CD4-positive, alpha-beta memory T cell (primary cell): Measurements from ENCODE around the gene TGFB2. TPM values are rescaled to one million over a fixed set of nuclear protein-coding genes. Genes with fewer than 3 reads are reported as not detected.
A peak's percentile ranks its signal among the peaks of the same experiment; 100 is the strongest.

ENCODE experiments used
- CTCF ChIA-PET: fragments of 350-600 bp; sonication (Branson Sonifier 250); formaldehyde crosslinking; loops from one replicate; lab custom pipeline; 2021; ENCODE audit warnings: inconsistent platforms; ENCODE audit not compliant: partially characterized antibody; lab: Charles Lee
- POLR2A ChIA-PET: fragments of 350-600 bp; sonication (Branson Sonifier 250); formaldehyde crosslinking; loops from one replicate; lab custom pipeline; 2021; ENCODE audit not compliant: partially characterized antibody; lab: Charles Lee
- DNase-seq, 5 donors: peaks; one replicate each; pipeline versions ENCODE4 v3.0.0 to v3.0.0-alpha.2; 2020 to 2022; ENCODE audit warnings: mixed read lengths in 1 of 5
- H3K27ac ChIP-seq: one replicate; pipeline ENCODE4 v1.7.0; 2013; ENCODE audit warnings: low read depth, low read length
- H3K27me3 ChIP-seq: 2 replicates; pipeline ENCODE4 v1.7.0; 2013; ENCODE audit warnings: mild to moderate bottlenecking, low read length, moderate library complexity; ENCODE audit not compliant: insufficient read depth
- H3K36me3 ChIP-seq: 2 replicates; pipeline ENCODE4 v1.7.0; 2013; ENCODE audit warnings: mild to moderate bottlenecking, low read length, moderate library complexity; ENCODE audit not compliant: insufficient read depth
- H3K4me1 ChIP-seq: 2 replicates; pipeline ENCODE4 v1.7.0; 2013; ENCODE audit warnings: mild to moderate bottlenecking, low read length, moderate library complexity; ENCODE audit not compliant: insufficient read depth
- H3K4me3 ChIP-seq, 2 donors: one replicate each; pipeline ENCODE4 v1.7.0; 2013; ENCODE audit warnings: low read length in 2 of 2, mild to moderate bottlenecking in 1 of 2
- H3K9me3 ChIP-seq, 2 donors: one replicate each; pipeline ENCODE4 v1.7.0; 2013; ENCODE audit warnings: low read length in 2 of 2, control low read depth in 1 of 2; ENCODE audit not compliant: control insufficient read depth in 1 of 2
- H3K27ac Mint-ChIP-seq, 7 donors: one replicate each; pipeline ENCODE4 v1.8.0; 2020 to 2021; ENCODE audit warnings: mixed read lengths in 7 of 7, mild to moderate bottlenecking in 6 of 7, inconsistent platforms in 3 of 7, moderate library complexity in 3 of 7
- H3K27me3 Mint-ChIP-seq, 2 donors: one replicate each; pipeline ENCODE4 v1.8.0; 2020 to 2021; ENCODE audit warnings: mixed read lengths in 2 of 2
- H3K36me3 Mint-ChIP-seq, 2 donors: one replicate each; pipeline ENCODE4 v1.8.0; 2020 to 2021; ENCODE audit warnings: mixed read lengths in 2 of 2, inconsistent platforms in 1 of 2, mild to moderate bottlenecking in 1 of 2
- H3K4me1 Mint-ChIP-seq, 4 donors: one replicate each; pipeline ENCODE4 v1.8.0; 2020 to 2021; ENCODE audit warnings: mixed read lengths in 4 of 4, mild to moderate bottlenecking in 1 of 4
- H3K4me3 Mint-ChIP-seq, 8 donors: one replicate each; pipeline ENCODE4 v1.8.0; 2020 to 2021; ENCODE audit warnings: mixed read lengths in 8 of 8, mild to moderate bottlenecking in 7 of 8, moderate library complexity in 6 of 8, inconsistent platforms in 3 of 8
- H3K9me3 Mint-ChIP-seq, 8 donors: one replicate each; pipeline ENCODE4 v1.8.0; 2020 to 2021; ENCODE audit warnings: mixed read lengths in 8 of 8, mild to moderate bottlenecking in 5 of 8, inconsistent platforms in 3 of 8, moderate library complexity in 1 of 8
- intact Hi-C: fragments of 100-400 bp; cut with micrococcal nuclease; formaldehyde crosslinking; loops from one replicate; pipeline ENCODE4 v1.15.1; 2023
- polyA plus RNA-seq, 2 donors: library from polyadenylated mRNA; unstranded; fragments of 300-500 nt; fragmentation: Illumina TruSeq; gene quantifications; one replicate each; pipeline ENCODE4 v1.2.3, GENCODE V29; 2021
- total RNA-seq, 2 experiments: library from RNA; stranded (reverse); gene quantifications; one replicate each; pipeline ENCODE4 v1.2.3, GENCODE V29; 2021

TGFB2 gene
- total and polyA plus RNA-seq, 4 experiments from 2014 or later: not detected

DNA sequence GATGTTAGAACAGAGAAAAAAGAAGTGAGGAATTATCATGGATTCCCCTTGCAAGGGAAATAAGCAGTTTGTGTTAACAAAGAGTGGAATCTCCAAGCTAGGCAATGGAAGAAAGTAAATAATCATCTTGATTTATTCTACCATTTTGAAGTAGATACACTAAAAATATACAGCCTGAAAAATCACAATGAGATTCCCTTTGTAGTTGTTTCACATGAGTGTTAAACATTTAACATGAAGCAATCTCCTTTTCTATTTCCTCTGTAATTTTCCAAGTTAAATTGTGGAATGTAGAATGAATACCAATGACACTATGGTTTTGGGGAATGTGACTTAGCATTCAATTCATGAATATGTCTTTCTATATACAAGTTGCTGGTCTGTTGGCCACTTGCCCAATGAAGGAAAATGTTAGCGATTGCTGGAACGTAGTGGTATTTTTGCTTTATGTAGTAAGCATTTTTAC is 5.7 kb downstream of the TGFB2 start:
- no peaks in the 10 kb centered on the region for H3K36me3 Mint-ChIP-seq
- H3K27me3 Mint-ChIP-seq: peaks cover 3 to 9% of the 10 kb centered on the region in 2 donors
- no peak for DNase-seq
- ChIA-PET POLR2A (no interaction called here), CTCF (no interaction called here)
- no peaks in the 10 kb centered on the region for H3K9me3 ChIP-seq
- peaks cover 0 to 3% (median 0%) of the 10 kb centered on the region in 8 donors for H3K9me3 Mint-ChIP-seq
- H3K27ac ChIP-seq: no peak overlapping the region
- intact Hi-C loops: no loop called here
- H3K4me3 Mint-ChIP-seq: peak overlapping the region; percentile 71 to 89 (median 80)
- H3K27me3 ChIP-seq: no peaks in the 10 kb centered on the region
- H3K4me1 ChIP-seq: peaks cover 32% of the 10 kb centered on the region
- peak overlapping the region in 6 of 7 donors; percentile 1 to 74 (median 22) for H3K27ac Mint-ChIP-seq
- peaks cover 28 to 41% (median 34%) of the 10 kb centered on the region in 4 donors for H3K4me1 Mint-ChIP-seq
- no peak overlapping the region for H3K4me3 ChIP-seq
- no peaks in the 10 kb centered on the region for H3K36me3 ChIP-seq

DNA sequence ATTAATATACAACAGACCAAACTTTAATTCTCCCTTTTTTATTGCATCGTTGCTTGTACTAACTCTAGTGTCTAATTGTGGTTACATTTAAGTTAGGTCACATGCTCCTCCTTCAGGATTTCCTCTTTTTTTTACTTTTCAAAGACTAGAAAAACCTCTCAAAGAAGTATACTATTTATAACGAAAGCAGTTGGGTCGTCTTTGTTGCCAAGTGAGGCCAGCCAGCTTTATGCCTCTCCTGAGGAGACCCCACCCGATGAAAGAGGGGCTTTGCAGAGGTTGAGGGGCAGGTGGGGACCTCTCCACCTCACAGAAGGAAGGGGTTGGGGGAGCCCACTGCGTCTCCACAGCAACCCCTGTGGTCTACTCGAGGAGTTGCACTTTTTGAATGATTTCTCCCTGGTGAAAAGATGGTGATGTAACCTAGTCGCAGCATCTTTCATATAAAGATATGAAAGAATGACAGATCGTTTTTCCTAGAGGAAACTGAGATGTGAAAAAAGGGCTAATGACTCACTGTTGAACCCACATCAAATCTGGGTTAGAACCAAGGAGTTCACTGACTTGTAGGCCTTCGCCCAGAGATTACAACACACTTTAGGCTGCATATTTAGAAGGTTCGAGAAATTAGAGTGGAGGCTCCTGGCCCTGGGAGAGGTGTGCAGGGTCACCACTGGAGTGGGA is 6.4 kb downstream of the TGFB2 start:
- POLR2A ChIA-PET: no interaction called here
- H3K4me3 Mint-ChIP-seq: peak overlapping the region; percentile 71 to 89 (median 80)
- peak; percentile 20 to 51 (median 32) for DNase-seq

DNA sequence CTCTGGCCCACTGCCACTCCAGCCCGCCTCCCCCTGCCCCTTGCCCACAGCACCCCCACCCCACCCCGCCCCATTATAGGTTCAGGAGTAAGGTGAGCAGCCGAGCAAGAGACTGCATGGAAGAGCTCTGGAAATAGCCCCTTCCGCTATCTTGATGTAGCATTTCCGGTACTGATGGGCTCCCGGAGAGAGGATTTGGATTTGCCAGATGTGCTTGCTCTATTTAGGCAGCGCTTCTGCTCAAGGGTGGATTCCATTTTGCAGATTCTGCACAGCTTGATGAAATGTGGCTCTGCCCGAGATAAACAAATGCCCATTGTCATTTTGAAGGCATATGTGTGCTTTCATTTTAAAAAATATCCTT is 6.9 kb downstream of the TGFB2 start:
- Mint-ChIP-seq H3K27ac (no peak overlapping the region), H3K4me1 (peaks cover 19 to 30% (median 25%) of the 10 kb centered on the region in 4 donors), H3K9me3 (no peaks in the 10 kb centered on the region), H3K4me3 (no peak overlapping the region), H3K36me3 (no peaks in the 10 kb centered on the region), H3K27me3 (peaks cover 2 to 3% of the 10 kb centered on the region in 2 donors)
- Histone ChIP-seq H3K27me3 (no peaks in the 10 kb centered on the region), H3K27ac (no peak overlapping the region), H3K4me3 (no peak overlapping the region), H3K36me3 (no peaks in the 10 kb centered on the region), H3K4me1 (peaks cover 22% of the 10 kb centered on the region), H3K9me3 (no peaks in the 10 kb centered on the region)
- ChIA-PET POLR2A (no interaction called here), CTCF (no interaction called here)
- no peak for DNase-seq
- intact Hi-C loops: no loop called here

More for the DNA sequence above, 6.4 kb downstream of the TGFB2 start:
- intact Hi-C loops: no loop called here
- Histone ChIP-seq H3K4me3 (peak overlapping the region in 1 of 2 donors; percentile 36), H3K4me1 (peaks cover 27% of the 10 kb centered on the region), H3K36me3 (no peaks in the 10 kb centered on the region), H3K27me3 (no peaks in the 10 kb centered on the region), H3K27ac (no peak overlapping the region), H3K9me3 (no peaks in the 10 kb centered on the region)
- peaks cover 2 to 6% of the 10 kb centered on the region in 2 donors for H3K27me3 Mint-ChIP-seq
- peaks cover 24 to 35% (median 29%) of the 10 kb centered on the region in 4 donors for H3K4me1 Mint-ChIP-seq
- H3K36me3 Mint-ChIP-seq: no peaks in the 10 kb centered on the region
- H3K9me3 Mint-ChIP-seq: no peaks in the 10 kb centered on the region
- CTCF ChIA-PET: no interaction called here
- peak overlapping the region in 6 of 7 donors; percentile 1 to 74 (median 37) for H3K27ac Mint-ChIP-seq

DNA sequence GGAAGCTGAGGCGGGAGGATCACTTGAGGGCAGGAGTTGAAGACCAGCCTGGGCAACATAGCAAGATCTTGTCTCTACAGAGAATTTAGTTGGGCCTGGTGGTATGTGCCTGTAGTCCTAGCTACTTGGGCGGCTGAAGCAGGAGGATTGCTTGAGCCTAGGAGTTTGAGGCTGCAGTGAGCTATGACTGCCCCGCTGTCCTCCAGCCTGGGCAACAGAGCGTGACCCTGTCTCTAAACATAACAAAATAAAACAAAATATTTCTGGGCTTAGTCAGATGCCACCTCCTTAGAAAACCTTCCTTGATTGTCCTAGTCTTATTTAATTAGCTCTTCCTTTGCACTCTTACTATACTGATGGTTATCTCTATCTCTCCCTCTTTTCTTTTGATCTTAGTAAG is 8.5 kb downstream of the TGFB2 start:
- H3K27ac Mint-ChIP-seq: no peak overlapping the region
- H3K36me3 Mint-ChIP-seq: no peaks in the 10 kb centered on the region
- H3K4me3 ChIP-seq: no peak overlapping the region
- no peaks in the 10 kb centered on the region for H3K27me3 Mint-ChIP-seq
- ChIA-PET CTCF (interaction anchor here (0.9 kb wide), 1 partner anchor 13 kb away, joined by 3 read pairs; no protein-coding TSS in a partner anchor), POLR2A (no interaction called here)
- H3K9me3 Mint-ChIP-seq: no peaks in the 10 kb centered on the region
- intact Hi-C loops: no loop called here
- H3K4me3 Mint-ChIP-seq: no peak overlapping the region
- peaks cover 11 to 21% (median 13%) of the 10 kb centered on the region in 4 donors for H3K4me1 Mint-ChIP-seq
- no peak for DNase-seq
- peaks cover 14% of the 10 kb centered on the region for H3K4me1 ChIP-seq
- H3K36me3 ChIP-seq: no peaks in the 10 kb centered on the region
- no peaks in the 10 kb centered on the region for H3K9me3 ChIP-seq
- H3K27me3 ChIP-seq: no peaks in the 10 kb centered on the region
- H3K27ac ChIP-seq: no peak overlapping the region

DNA sequence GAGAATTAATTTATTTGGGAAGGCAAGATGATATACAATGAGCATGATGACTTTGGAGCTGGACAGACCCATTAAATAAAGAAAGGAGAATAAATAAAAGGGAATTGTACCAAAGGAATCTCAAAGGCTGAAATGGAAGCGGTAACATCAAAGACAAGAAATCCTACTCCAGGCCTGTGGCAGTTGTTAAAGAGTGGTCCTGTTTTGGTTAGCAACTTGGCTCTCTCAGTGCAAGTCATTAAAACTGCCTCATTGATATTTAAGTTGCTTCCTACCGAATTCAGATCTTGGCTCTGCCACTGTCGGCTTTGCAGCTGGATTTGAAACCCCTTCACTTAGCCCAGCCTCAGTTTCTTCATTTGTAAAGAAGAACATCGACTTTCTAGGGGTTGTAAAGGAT is 10.1 kb downstream of the TGFB2 start:
- CTCF ChIA-PET: no interaction called here
- H3K9me3 ChIP-seq: no peaks in the 10 kb centered on the region
- no peak overlapping the region for H3K27ac ChIP-seq
- Mint-ChIP-seq H3K4me3 (no peak overlapping the region), H3K36me3 (no peaks in the 10 kb centered on the region), H3K4me1 (peaks cover 10 to 15% (median 12%) of the 10 kb centered on the region in 4 donors), H3K9me3 (no peaks in the 10 kb centered on the region), H3K27me3 (no peaks in the 10 kb centered on the region), H3K27ac (no peak overlapping the region)
- H3K36me3 ChIP-seq: no peaks in the 10 kb centered on the region
- no peak for DNase-seq
- intact Hi-C loops: no loop called here
- no peaks in the 10 kb centered on the region for H3K27me3 ChIP-seq
- H3K4me3 ChIP-seq: no peak overlapping the region
- POLR2A ChIA-PET: no interaction called here
- peaks cover 14% of the 10 kb centered on the region for H3K4me1 ChIP-seq

DNA sequence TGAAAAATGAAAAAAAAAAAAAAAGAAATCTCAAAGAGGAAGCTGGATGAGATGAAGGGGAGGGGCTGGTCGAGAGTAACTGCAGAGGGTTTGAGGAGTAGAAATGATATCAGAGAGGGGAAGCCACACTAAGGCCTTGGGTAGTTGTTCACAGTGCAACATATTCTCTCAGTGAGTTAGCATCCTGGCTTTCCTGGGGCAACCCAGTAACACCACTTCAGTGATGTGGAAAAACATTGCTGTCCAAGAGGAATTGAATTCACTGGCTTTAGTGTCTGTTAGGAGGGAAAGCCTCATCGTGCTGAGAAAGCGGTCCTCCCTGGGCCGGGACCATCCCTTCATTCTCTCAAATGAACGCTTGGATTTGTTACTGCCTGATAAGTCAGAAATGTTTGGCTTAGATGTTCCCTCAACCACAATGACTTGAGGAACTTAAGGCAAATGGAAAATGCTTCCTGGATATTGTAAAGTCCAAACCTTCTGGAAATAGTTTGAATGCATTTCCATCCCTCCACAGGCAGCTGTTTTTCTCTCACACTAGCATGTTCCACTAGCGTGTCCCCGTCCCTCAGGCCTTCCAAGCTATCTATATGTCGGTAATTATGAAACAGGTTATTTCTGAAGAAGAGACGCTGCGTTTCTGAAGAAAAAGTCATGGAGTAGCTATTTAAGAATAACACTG is 12.2 kb downstream of the TGFB2 start:
- intact Hi-C loops: no loop called here
- no peak overlapping the region for H3K27ac Mint-ChIP-seq

DNA sequence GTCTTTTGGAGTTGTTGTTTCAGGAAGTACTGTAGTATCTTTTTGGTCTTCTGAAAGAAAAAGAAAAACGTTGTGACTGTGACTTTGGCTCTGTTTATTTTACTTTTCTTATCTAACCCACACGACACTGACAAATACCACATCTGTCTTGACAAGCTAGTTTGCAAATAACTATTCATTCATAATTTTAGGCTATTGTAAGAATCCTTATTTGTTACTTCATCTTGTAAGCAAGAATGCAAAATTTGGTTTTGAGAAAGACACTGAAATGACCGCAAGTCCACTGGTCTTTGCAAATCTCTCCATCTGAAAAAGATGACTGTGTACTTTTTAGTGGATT is 12.7 kb downstream of the TGFB2 start:
- no peaks in the 10 kb centered on the region for H3K4me1 ChIP-seq
- no peak overlapping the region for H3K27ac ChIP-seq
- Mint-ChIP-seq H3K27ac (no peak overlapping the region), H3K27me3 (peaks cover 0 to 1% of the 10 kb centered on the region in 2 donors), H3K36me3 (no peaks in the 10 kb centered on the region), H3K4me1 (no peaks in the 10 kb centered on the region), H3K9me3 (no peaks in the 10 kb centered on the region), H3K4me3 (no peak overlapping the region)
- no peak overlapping the region for H3K4me3 ChIP-seq
- ChIA-PET CTCF (interaction anchor here (1.0 kb wide), 1 partner anchor 10 kb away, joined by 3 read pairs; no protein-coding TSS in a partner anchor), POLR2A (no interaction called here)
- intact Hi-C loops: no loop called here
- H3K9me3 ChIP-seq: no peaks in the 10 kb centered on the region
- no peak for DNase-seq
- H3K27me3 ChIP-seq: no peaks in the 10 kb centered on the region
- no peaks in the 10 kb centered on the region for H3K36me3 ChIP-seq

More for the DNA sequence above, 12.2 kb downstream of the TGFB2 start:
- H3K4me3 ChIP-seq: no peak overlapping the region
- Mint-ChIP-seq H3K4me1 (no peaks in the 10 kb centered on the region), H3K27me3 (peaks cover 0 to 1% of the 10 kb centered on the region in 2 donors), H3K9me3 (no peaks in the 10 kb centered on the region), H3K36me3 (no peaks in the 10 kb centered on the region), H3K4me3 (no peak overlapping the region)
- no peaks in the 10 kb centered on the region for H3K4me1 ChIP-seq
- POLR2A ChIA-PET: no interaction called here
- no peaks in the 10 kb centered on the region for H3K9me3 ChIP-seq
- CTCF ChIA-PET: interaction anchor here (1.0 kb wide), 1 partner anchor 10 kb away, joined by 3 read pairs; no protein-coding TSS in a partner anchor
- DNase-seq: no peak
- H3K36me3 ChIP-seq: no peaks in the 10 kb centered on the region
- H3K27ac ChIP-seq: no peak overlapping the region
- H3K27me3 ChIP-seq: no peaks in the 10 kb centered on the region
